ENCODE data around the gene DUT.

Gene DUT

DNA sequence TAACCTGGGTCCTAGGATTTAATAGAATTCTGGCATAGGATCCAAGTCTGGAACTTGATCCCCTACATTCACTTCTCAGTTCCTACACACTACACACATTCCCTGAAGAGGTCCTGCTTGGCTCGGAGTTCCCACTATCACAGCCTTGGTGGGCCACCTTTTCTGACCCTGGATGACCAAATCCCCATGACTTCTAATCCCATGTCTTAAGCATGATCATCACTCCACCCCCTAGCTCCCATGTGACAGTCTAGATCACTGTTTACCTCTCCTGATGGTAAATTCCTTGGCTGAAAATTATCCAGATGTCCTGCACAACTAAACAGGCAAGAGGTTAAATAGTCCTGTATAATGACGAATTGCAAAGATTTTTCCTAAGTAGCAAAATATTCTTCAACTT is 40.3 kb downstream of the DUT start:
- DNase-seq (ENCODE audit: low spot score): no peak

DNA sequence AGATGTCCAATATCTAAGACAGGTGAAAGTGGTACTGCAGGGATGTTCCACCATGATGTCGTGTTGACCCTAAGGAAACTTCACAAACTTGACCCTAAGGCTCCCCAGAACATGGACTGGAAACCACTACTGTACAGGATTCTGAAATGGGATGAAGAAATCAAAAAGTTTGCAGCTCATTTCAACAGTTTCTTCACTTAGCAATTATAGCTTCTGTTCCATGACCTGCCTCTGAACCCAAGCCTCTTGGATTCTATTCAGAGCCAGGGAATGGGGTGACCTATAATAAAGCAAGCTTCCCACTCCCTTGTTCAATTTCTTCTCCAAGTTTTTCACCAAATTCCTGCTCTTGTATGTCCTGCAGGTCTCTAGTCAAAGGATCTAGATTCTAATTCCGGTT is 40.7 kb downstream of the DUT start:
- DNase-seq (ENCODE audit: low spot score): no peak

DNA sequence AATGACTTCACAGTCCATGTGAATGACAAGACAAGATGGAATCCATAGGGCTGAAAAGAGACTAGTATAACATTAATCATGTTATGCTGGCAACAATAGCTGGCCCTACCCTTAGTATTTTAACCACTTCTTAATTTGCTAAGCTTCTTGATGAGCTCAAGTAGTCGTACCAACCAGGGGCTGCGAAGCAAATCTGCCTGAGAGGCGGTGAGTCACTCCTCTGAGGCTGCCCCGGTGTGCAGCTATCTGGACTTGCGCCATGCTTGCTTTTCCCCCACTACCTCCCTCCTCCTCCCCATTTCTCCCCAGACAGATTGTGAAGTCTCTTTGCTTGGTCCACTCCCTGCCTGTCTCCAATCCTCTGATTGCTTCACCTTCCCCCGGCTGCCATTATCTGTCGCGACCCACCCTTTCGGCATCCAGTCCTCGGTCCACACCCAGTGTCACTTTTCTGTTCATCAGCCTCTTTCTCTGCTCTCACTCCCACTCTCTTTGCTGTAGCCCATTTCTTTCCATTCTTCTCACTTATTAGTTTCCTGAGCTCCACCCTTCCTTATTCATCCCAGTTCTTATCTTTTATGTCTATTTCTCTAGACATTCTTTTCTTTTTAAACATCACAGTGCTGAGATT is 42.7 kb downstream of the DUT start:
- no peak for DNase-seq (ENCODE audit: low spot score)

DNA sequence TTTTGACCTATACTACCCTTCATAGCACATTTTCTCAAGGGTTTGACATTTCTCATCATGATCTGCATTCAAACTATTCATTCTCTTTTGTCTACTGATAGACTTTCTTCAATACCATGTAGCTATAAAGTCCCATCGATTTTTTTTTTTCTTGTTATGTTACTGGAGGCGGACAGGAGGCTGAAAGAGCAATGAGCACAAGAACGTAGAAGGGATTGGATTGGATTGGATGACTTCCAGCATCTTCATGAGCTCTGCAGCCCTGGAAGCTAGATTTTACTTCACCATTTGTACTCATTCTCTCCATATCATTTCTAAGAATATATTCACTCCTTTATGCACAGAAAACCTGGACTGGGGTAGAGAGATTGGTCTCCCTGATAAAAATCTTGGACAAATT is 43.2 kb downstream of the DUT start:
- no peak for DNase-seq (ENCODE audit: low spot score)

DNA sequence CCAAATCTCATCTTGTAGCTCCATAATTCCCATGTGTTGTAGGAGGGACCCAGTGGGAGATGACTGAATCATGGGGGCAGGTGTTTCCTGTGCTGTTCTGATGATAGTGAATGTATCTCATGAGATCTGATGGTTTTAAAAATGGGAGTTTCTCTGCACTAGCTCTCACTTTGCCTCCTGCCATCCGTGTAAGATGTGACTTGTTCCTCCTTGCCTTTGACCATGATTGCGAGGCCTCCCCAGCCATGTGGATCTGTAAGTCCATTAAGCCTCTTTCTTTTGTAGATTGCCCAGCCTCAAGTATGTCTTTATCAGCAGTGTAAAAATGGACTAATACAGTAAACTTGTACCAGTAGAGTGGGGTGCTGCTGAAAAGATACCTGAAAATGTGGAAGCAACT is 44.5 kb downstream of the DUT start:
- no peak for DNase-seq (ENCODE audit: low spot score)

DNA sequence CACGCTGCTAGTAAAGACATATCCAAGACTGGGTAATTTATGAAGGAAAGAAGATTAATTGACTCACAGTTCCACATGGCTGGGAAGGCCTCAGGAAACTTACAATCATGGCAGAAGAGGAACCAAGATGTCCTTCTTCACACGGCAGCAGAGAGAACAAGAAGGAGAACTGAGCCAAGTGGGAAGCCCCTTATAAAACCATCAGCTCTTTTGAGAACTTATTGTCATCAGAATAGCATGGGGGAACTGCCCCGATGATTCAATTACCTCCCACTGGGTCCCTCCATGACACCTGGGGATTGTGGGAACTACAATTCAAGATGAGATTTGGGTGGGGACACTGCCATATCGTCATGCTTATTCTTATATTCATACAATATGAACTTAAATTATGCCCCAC is 49.0 kb downstream of the DUT start:
- DNase-seq (ENCODE audit: low spot score): no peak

DNA sequence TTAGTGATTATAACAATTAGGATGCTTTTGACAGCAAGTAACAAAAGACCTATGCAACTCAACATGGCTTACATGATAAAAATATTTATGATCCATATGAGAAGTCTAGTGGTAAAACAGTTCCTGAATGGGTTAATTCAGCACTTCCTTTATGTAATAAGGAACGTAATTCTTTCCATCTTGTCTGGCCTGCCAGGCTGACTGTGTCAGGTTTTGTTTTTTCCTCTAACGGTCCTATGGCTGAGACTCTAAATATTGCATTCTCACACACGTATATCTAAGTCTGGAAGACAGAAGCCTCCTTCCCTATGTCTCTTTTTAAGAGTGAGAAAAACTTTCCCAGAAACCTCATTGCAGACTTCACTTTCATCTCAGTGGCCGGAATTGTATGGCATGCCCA is 50.6 kb downstream of the DUT start:
- DNase-seq (ENCODE audit: low spot score): no peak

DNA sequence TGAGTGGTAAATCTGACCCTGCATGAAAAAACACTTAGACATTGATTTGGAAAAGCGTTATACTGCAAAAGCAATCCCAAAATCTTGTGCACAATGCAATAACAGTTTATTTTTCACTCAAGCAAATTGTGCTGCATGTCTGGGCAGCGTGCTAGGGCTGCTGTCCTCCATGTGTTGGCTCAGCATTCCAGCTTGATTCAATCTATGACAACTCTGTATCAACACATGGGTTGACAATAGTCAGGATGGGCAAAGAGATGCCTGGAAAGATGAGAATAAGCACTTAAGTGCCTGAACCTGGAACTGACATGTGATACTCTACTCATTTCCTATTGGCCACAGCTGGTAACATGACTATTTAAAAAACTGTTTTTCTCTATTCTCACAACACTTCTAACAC is 51.8 kb downstream of the DUT start:
- no peak for DNase-seq (ENCODE audit: low spot score)

DNA sequence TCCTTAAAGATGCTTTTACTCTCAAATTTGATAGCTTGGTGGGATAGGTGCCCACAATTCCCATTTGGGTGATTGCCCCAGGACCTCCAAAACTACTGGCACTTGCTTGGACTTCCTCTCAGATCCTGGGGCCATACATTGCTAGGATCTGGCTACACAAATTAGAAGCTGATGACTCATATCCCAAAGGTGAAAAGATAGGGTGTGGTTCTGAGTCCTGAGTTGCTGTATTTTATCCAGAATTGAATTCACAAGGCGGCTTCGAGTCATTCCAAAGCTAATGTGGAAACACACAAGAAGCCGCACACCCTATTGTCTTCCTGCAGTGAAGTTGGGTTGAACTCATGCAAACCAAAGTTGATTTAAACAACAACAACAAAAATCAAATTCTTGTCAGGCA is 53.4 kb downstream of the DUT start:
- no peak for DNase-seq (ENCODE audit: low spot score)

DNA sequence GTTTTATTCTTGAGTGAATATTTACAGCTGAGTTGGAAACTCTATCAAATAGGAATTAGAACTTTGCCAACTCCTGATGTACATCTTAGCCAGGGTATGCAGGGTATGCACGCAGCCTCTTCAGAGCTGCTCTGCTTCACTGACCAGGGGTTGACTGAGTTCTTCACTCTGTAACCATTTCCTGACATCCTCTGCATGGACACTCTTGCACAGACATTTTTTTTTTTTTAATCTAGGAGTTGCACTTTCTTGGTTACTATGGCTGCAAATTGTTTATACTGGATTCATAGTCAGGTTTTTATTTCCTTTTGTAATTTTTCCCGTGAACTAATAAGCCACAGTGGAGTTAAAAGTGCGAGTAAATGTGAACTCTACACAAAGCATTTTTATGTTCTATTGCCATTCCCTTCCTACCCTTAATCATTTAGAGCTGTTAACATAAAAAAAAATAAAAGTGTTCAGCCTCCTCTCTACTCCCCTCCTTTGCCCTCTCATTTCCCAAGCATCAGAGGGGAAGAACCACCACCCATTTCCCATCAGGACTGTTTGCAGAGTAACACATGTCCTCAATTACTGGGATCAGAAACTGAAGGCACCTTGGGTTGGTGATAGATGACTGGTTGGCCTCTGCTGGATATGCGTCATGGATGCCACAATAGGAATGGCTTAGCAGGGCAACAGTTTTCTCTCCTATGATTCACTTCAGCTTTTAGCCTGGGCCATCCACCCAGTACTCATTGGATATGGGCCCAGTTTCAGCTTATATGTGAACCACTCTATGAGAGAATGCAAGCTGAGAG is 54.0 kb downstream of the DUT start:
- no peak for DNase-seq (ENCODE audit: low spot score)

DNA sequence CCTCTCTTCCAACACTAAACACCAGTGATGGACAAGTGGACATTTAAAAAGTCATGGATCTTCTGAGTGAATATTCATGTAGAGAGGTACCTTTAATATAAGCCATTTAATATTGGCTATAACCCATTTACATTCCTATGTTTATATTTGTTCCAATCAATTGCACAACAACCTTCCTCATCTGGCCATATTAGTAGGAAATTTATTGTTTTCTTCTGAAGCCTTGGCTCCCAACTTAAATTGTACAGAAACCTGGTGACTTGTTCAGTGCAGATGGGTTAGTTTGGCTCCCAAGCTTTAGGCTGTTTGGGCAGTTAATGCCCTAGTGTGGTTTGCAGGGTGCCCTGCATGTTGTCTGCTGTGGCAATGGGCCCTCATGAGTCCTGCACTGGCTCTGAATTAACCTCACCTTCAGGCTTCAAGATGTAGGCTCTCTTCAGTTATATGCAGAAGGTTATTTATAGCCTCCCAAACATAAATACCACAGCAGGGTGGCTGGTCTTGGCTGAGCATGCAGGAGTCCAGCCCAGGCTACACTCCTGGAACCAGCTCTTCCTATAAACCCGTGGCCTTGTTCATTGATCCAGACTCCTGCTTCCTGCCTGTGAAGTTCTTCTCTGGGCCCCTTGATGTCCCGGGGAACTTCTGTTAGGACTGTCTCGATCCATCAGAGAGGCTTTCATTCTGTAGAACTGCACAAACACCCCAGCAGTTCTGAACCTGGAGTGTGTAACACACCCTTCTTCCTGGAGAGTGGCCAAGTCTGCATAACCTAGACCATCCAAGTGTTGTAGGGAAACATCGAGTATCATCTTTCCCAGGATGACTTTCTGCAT is 57.0 kb downstream of the DUT start:
- no peak for DNase-seq (ENCODE audit: low spot score)

DNA sequence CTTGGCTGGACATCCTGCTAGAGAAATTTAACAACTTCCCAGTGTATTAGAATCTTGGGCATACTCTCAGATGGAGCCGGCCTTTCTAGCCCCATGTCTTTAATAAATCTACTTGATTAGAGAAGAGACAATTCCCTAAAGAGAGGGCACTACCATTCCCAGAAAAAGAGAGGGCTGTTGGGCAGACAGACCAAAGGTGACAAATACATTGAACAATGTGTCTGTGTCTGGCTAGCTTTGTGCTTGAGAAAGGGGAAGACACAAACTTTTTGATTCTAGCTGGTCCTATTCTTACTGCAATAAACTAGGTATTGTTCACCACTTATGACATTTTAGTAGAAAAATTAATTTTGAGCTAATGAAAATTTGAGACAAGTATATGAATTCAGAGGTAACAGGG is 57.7 kb downstream of the DUT start:
- DNase-seq (ENCODE audit: low spot score): no peak

DNA sequence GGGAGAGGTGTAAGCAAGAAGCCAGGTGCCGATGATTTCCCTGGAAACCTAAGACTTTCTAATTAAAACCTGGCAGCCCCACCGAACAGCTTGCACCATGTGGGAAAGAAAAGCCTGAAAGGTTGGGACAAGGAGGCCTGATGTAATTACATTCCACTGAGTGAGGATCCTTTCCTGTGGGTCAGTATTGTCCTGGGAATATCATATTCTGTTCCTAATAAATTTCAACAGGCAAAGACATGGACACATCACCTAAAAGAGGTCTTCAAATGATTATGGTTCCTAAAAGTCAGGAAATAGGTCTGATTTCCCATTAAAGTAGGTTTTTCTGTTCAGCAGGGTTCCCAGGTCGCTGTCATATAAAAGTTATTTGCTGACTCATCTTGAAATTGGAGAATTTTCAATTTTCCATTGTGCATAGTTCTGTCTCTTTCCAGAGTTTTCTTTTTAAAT is 58.5 kb downstream of the DUT start:
- DNase-seq (ENCODE audit: low spot score): no peak

DNA sequence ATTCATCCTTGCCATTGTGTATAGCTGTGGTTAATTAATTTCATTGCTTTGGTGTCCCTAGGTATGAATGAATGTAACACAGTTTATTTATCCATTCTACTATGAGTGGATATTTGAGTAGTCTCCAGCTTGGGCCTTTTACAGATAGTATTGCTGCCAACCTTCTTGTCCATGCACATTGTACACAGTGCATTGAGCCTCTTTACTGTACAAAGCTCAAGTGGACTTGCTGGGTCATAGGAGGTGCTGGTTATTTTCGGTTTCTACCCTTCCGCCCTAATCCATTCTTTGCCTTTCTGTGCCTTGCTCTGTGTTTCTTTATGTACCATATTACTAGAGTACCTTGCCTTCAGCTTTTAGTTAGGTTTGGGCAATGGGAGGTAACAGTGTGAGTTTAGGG is 60.7 kb downstream of the DUT start:
- DNase-seq (ENCODE audit: low spot score): no peak

DNA sequence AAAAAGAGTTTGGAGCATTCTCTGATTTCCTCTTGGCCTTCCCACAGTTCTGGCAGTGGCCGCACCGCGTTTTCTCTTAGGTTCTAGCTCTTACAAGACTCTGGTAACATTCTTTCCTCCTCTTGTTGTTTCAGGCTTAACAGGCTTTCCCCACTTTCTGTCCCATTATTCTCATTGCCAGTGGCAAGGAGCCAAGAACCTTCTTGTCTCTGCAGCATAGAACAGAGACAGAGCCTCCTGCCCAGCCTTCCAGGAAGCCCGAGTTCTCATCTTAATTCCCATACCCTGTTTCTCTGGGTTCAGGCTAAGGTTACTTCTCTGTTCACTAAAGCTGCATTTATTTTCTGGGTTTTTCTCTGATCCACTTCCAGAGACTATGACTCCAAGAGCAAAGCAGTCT is 61.1 kb downstream of the DUT start:
- DNase-seq (ENCODE audit: low spot score): no peak

All from cerebellar cortex (tissue), 1 donor.